GM12878 (cell line): ENCODE data around the gene ZNF367. TPM values are rescaled to one million over a fixed set of nuclear protein-coding genes. Genes with fewer than 3 reads are reported as not detected.

ENCODE experiments used
- ATAC-seq: fragments of 200-7000 bp; cut with Tn5 transposase; 3 replicates; pipeline ENCODE4 v1.9.1; 2020; ENCODE audit warnings: mild to moderate bottlenecking, moderate library complexity
- BruUV-seq: library from RNA; stranded (reverse); fragments of 400-500 nt; replicated peaks from 2 replicates; lab custom pipeline; 2021; lab: Mats Ljungman, UMichigan
- CTCF ChIA-PET: fragments of 300-600 bp; sonication (Branson Sonifier 250); formaldehyde crosslinking; extraction: SDS; loops from one replicate; lab custom pipeline; 2021; ENCODE audit warnings: inconsistent platforms; lab: Yijun Ruan, JAX
- POLR2A ChIA-PET: fragments of 350-600 bp; formaldehyde crosslinking; extraction: SDS; loops from one replicate; lab custom pipeline; 2021; ENCODE audit warnings: inconsistent platforms; lab: Charles Lee
- RAD21 ChIA-PET: fragments of 300-600 bp; sonication (Branson Sonifier 250); formaldehyde crosslinking; loops from one replicate; lab custom pipeline; 2023; ENCODE audit warnings: antibody characterized with exemption; ENCODE audit not compliant: unreplicated experiment; lab: Charles Lee
- SMC1A ChIA-PET: fragments of 300-600 bp; sonication (Branson Sonifier 250); formaldehyde crosslinking; loops from one replicate; lab custom pipeline; 2023; ENCODE audit not compliant: unreplicated experiment, uncharacterized antibody; lab: Charles Lee
- DNase-seq: peaks from one replicate; pipeline ENCODE4 v3.0.0-alpha.2; 2011; ENCODE audit warnings: low read depth, low spot score
- FAIRE-seq: peaks from 3 replicates; lab custom pipeline; 2011; peaks lifted over from hg19 to GRCh38; lab: Jason Lieb, UNC
- H2AFZ ChIP-seq: 2 replicates; pipeline ENCODE4 v1.6.0; 2011; ENCODE audit warnings: low read depth, low read length, control low read depth; ENCODE audit not compliant: control insufficient read depth
- H3K27ac ChIP-seq: 2 replicates; pipeline ENCODE4 v1.5.1; 2011; ENCODE audit warnings: control low read depth; ENCODE audit not compliant: control insufficient read depth, insufficient read depth
- H3K27me3 ChIP-seq, 2 experiments: replicated peaks in 1 of 2; 2 replicates each; pipeline versions ENCODE4 v1.6.0 to v1.6.1; 2011; ENCODE audit warnings: low read length in 1 of 2; ENCODE audit not compliant: control insufficient read depth in 2 of 2, insufficient read depth in 2 of 2
- H3K36me3 ChIP-seq, 2 experiments: 2 replicates each; pipeline ENCODE4 v1.5.1; 2011; ENCODE audit warnings: low read length in 1 of 2; ENCODE audit not compliant: control insufficient read depth in 2 of 2, insufficient read depth in 2 of 2
- H3K4me1 ChIP-seq: 2 replicates; pipeline ENCODE4 v1.6.1; 2011; ENCODE audit warnings: mild to moderate bottlenecking, low read length, moderate library complexity, mixed read lengths; ENCODE audit not compliant: control insufficient read depth, insufficient read depth
- H3K4me2 ChIP-seq: 2 replicates; pipeline ENCODE4 v1.6.0; 2011; ENCODE audit warnings: control low read depth; ENCODE audit not compliant: control insufficient read depth, insufficient read depth
- H3K4me3 ChIP-seq: fragments of 200-600 bp; sonication (generic); 2 replicates; pipeline ENCODE4 v1.5.1; 2016
- H3K79me2 ChIP-seq: 2 replicates; pipeline ENCODE4 v1.6.0; 2011; ENCODE audit warnings: low read length; ENCODE audit not compliant: control insufficient read depth, insufficient read depth
- H3K9ac ChIP-seq: 2 replicates; pipeline ENCODE4 v1.8.0; 2011; ENCODE audit warnings: low read length, control low read depth, mixed read lengths; ENCODE audit not compliant: control insufficient read depth, insufficient read depth
- H3K9me3 ChIP-seq: replicated peaks from 3 replicates; pipeline ENCODE4 v1.5.1; 2011; ENCODE audit warnings: mild to moderate bottlenecking, low read length; ENCODE audit not compliant: control insufficient read depth, insufficient read depth
- H4K20me1 ChIP-seq: 2 replicates; pipeline ENCODE4 v1.6.0; 2011; ENCODE audit not compliant: control insufficient read depth, insufficient read depth
- BHLHE40 ChIP-seq, 2 experiments: fragments of 450-650 bp in 1 of 2; IDR thresholded peaks; 2 replicates each; pipeline ENCODE4 v1.6.1; 2011 to 2017; ENCODE audit warnings: low read depth in 2 of 2, borderline replicate concordance in 1 of 2, improper control_type of control experiment in 1 of 2, low read length in 1 of 2, mild to moderate bottlenecking in 1 of 2
- CBX5 ChIP-seq: sonication (generic); IDR thresholded peaks from 2 replicates; pipeline ENCODE4 v1.6.1; 2016; ENCODE audit warnings: low read depth, moderate library complexity, mild to moderate bottlenecking, inconsistent platforms
- RAD21 ChIP-seq: IDR thresholded peaks from 2 replicates; pipeline ENCODE4 v1.6.1; 2011; ENCODE audit warnings: mild to moderate bottlenecking, low read depth, low read length, moderate library complexity; ENCODE audit not compliant: insufficient read depth
- RUNX3 ChIP-seq: IDR thresholded peaks from 2 replicates; pipeline ENCODE4 v1.6.1; 2012; ENCODE audit warnings: low read length, inconsistent platforms
- SMAD5 ChIP-seq: IDR thresholded peaks from 2 replicates; pipeline ENCODE4 v1.6.1; 2016; ENCODE audit warnings: antibody characterized with exemption, low read depth
- SMC3 ChIP-seq: IDR thresholded peaks from 2 replicates; pipeline ENCODE4 v1.6.1; 2011; ENCODE audit warnings: low read length, improper control_type of control experiment, borderline replicate concordance
- WGBS: methylation state at CpG from one replicate; pipeline ENCODE4 v1.1.6; 2016; ENCODE audit warnings: low lambda C conversion rate; ENCODE audit not compliant: insufficient replicate concordance, insufficient coverage; ENCODE audit errors: missing lambda C conversion rate; 5-methylcytosine and 5-hydroxymethylcytosine counted together
- in situ Hi-C: fragments of 300-500 bp; cut with MboI; formaldehyde crosslinking; loops from 9 replicates; pipeline ENCODE4 v1.14.3; 2018; ENCODE audit warnings: mixed read lengths
- intact Hi-C: fragments of 100-400 bp; cut with micrococcal nuclease; formaldehyde crosslinking; loops from one replicate; pipeline ENCODE4 v1.14.2; 2022; ENCODE audit not compliant: unreplicated experiment
- polyA plus RNA-seq, 11 experiments: library from polyadenylated mRNA; depleted of rRNA in 4 of 11; unstranded in 6 of 11; stranded (reverse) in 5 of 11; fragments of >200 nt; fragmentation: Nextera tagmentation in 4 of 11; fragmentation: Illumina TruSeq in 1 of 11; extraction: Ambion mirVana in 4 of 11; extraction: Trizol in 1 of 11; gene quantifications; 1 replicate in 1 of 11; 2 replicates in 10 of 11; pipeline versions ENCODE4 v1.2.1 to v1.2.3, GENCODE V29; 2011 to 2016; ENCODE audit warnings: inconsistent platforms in 2 of 11, missing spikeins in 2 of 11, low read depth in 1 of 11
- total RNA-seq, 4 experiments: library from RNA; depleted of rRNA in 3 of 4; stranded (reverse); fragments of >200 nt in 3 of 4; fragmentation: Illumina TruSeq in 1 of 4; extraction: Trizol in 1 of 4; gene quantifications; 2 replicates each; pipeline versions ENCODE4 v1.2.1 to v1.2.3, GENCODE V29; 2013 to 2021
- TF ChIP-seq, protein P1 (sequence below): fragments of 450-650 bp; IDR thresholded peaks from 2 replicates; pipeline ENCODE4 v1.6.1; 2017; ENCODE audit warnings: mild to moderate bottlenecking, moderate library complexity
- TF ChIP-seq, protein P2 (sequence below), 3 experiments: IDR thresholded peaks in 2 of 3; conservative IDR thresholded peaks in 1 of 3; 2 replicates each; pipeline ENCODE4 v1.5.1; 2011; ENCODE audit warnings: low read depth in 3 of 3, low read length in 3 of 3, mild to moderate bottlenecking in 3 of 3, control low read depth in 2 of 3, moderate library complexity in 2 of 3, inconsistent platforms in 1 of 3, mixed read lengths in 1 of 3; ENCODE audit not compliant: control insufficient read depth in 2 of 3, insufficient read depth in 1 of 3; ENCODE audit errors: extremely low read depth in 1 of 3
- TF ChIP-seq, protein P3 (sequence below): fragments of 450-650 bp; IDR thresholded peaks from 2 replicates; pipeline ENCODE4 v1.6.1; 2017; ENCODE audit warnings: low read depth, mild to moderate bottlenecking, moderate library complexity

The ZNF367 gene
- total and polyA plus RNA-seq, 10 of the 15 experiments (the other 5 are each of a cell fraction or from before 2014, with no cell fraction given) = 2.9 to 16.3 (median 11.1) TPM

DNA sequence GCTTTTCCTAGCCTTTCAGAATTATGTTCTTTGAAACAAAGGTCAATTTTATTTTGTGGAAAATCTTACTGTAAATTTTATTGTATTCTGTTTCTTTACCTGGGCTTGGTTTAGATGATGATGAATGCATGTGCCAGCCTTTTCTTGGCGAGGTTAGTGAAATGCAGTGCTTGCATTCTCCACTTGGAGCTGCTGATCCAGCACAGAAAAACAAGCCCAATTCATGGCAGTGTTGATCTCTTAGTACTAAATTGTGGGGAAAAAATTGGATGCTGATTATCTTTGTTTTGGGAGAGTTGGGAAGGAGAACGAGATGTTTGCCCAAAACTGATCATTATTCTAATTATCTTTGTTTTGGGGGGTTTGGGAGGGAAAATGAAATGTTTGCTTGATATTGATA lies 35.5 kb upstream of the ZNF367 start:
- ChIA-PET SMC1A (interaction anchor here (0.6 to 3.6 kb wide), 2 partner anchors 12 to 214 kb away, joined by 3 to 12 read pairs; no protein-coding TSS in a partner anchor), CTCF (interaction anchor here (1.2 kb wide), 1 partner anchor 215 kb away, joined by 3 read pairs; no protein-coding TSS in a partner anchor), RAD21 (interaction anchor here (1.2 to 1.5 kb wide), 2 partner anchors 10 to 32 kb away, joined by 3 to 4 read pairs; no protein-coding TSS in a partner anchor), POLR2A (interaction anchor here (0.7 kb wide), 1 partner anchor 109 kb away, joined by 11 read pairs; no protein-coding TSS in a partner anchor)
- H3K36me3 ChIP-seq = no peaks in the 10 kb centered on the region
- H4K20me1 ChIP-seq = no peaks in the 10 kb centered on the region
- in situ Hi-C loops = no loop called here
- DNase-seq (no peak), ATAC-seq (no peak), FAIRE-seq (no peak)
- no peaks in the 10 kb centered on the region for H3K79me2 ChIP-seq
- WGBS = 86% methylated on average over 2 of the region's 2 CpGs
- no peak overlapping the region for H2AFZ ChIP-seq
- H3K4me1 ChIP-seq = peaks cover 6% of the 10 kb centered on the region
- no peak overlapping the region for H3K4me2 ChIP-seq
- no TSS peak for BruUV-seq
- no peaks in the 10 kb centered on the region for H3K9me3 ChIP-seq
- no peak overlapping the region for H3K27ac ChIP-seq
- TF ChIP-seq, protein P1, sequence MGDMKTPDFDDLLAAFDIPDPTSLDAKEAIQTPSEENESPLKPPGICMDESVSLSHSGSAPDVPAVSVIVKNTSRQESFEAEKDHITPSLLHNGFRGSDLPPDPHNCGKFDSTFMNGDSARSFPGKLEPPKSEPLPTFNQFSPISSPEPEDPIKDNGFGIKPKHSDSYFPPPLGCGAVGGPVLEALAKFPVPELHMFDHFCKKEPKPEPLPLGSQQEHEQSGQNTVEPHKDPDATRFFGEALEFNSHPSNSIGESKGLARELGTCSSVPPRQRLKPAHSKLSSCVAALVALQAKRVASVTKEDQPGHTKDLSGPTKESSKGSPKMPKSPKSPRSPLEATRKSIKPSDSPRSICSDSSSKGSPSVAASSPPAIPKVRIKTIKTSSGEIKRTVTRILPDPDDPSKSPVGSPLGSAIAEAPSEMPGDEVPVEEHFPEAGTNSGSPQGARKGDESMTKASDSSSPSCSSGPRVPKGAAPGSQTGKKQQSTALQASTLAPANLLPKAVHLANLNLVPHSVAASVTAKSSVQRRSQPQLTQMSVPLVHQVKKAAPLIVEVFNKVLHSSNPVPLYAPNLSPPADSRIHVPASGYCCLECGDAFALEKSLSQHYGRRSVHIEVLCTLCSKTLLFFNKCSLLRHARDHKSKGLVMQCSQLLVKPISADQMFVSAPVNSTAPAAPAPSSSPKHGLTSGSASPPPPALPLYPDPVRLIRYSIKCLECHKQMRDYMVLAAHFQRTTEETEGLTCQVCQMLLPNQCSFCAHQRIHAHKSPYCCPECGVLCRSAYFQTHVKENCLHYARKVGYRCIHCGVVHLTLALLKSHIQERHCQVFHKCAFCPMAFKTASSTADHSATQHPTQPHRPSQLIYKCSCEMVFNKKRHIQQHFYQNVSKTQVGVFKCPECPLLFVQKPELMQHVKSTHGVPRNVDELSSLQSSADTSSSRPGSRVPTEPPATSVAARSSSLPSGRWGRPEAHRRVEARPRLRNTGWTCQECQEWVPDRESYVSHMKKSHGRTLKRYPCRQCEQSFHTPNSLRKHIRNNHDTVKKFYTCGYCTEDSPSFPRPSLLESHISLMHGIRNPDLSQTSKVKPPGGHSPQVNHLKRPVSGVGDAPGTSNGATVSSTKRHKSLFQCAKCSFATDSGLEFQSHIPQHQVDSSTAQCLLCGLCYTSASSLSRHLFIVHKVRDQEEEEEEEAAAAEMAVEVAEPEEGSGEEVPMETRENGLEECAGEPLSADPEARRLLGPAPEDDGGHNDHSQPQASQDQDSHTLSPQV = no peak
- TF ChIP-seq RAD21 = peak; percentile 47; the same call in 1 of the 2 replicates
- 0 out of 2 replicates have a peak, but pooled peaks have one; percentile 6 for TF ChIP-seq SMC3
- TF ChIP-seq BHLHE40 (IDR thresholded peaks at IDR 0.05; ENCODE audit: borderline replicate concordance in 1 of 2, low read depth in 2 of 2, low read length in 1 of 2) = no peak
- TF ChIP-seq, protein P2, sequence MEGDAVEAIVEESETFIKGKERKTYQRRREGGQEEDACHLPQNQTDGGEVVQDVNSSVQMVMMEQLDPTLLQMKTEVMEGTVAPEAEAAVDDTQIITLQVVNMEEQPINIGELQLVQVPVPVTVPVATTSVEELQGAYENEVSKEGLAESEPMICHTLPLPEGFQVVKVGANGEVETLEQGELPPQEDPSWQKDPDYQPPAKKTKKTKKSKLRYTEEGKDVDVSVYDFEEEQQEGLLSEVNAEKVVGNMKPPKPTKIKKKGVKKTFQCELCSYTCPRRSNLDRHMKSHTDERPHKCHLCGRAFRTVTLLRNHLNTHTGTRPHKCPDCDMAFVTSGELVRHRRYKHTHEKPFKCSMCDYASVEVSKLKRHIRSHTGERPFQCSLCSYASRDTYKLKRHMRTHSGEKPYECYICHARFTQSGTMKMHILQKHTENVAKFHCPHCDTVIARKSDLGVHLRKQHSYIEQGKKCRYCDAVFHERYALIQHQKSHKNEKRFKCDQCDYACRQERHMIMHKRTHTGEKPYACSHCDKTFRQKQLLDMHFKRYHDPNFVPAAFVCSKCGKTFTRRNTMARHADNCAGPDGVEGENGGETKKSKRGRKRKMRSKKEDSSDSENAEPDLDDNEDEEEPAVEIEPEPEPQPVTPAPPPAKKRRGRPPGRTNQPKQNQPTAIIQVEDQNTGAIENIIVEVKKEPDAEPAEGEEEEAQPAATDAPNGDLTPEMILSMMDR (IDR thresholded peaks at IDR 0.05 in 2 of 3, conservative IDR thresholded peaks at IDR 0.05 in 1 of 3; ENCODE audit: control insufficient read depth in 2 of 3, extremely low read depth in 1 of 3, insufficient read depth in 1 of 3, low read depth in 3 of 3, low read length in 3 of 3) = peak; percentile 33 to 34 (median 34); a peak in 4 of 6 replicates
- TF ChIP-seq, protein P3, sequence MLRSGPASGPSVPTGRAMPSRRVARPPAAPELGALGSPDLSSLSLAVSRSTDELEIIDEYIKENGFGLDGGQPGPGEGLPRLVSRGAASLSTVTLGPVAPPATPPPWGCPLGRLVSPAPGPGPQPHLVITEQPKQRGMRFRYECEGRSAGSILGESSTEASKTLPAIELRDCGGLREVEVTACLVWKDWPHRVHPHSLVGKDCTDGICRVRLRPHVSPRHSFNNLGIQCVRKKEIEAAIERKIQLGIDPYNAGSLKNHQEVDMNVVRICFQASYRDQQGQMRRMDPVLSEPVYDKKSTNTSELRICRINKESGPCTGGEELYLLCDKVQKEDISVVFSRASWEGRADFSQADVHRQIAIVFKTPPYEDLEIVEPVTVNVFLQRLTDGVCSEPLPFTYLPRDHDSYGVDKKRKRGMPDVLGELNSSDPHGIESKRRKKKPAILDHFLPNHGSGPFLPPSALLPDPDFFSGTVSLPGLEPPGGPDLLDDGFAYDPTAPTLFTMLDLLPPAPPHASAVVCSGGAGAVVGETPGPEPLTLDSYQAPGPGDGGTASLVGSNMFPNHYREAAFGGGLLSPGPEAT = no peak
- no peak for TF ChIP-seq SMAD5
- TF ChIP-seq RUNX3 = no peak
- no peak for TF ChIP-seq CBX5
- intact Hi-C loops = no loop called here
- no peak overlapping the region for H3K9ac ChIP-seq
- 0 out of 4 replicates have a peak, but pooled peaks cover 0 to 3% of the 10 kb centered on the region in 2 experiments for H3K27me3 ChIP-seq
- no peak overlapping the region for H3K4me3 ChIP-seq
